Activated CD4-positive, CD25-positive, alpha-beta regulatory T cell treated with anti-CD3 and anti-CD28 coated beads, Interleukin-2, amount 50 U/mL, for 16 hours (primary cell): ENCODE results near the gene LONP1.
A peak's percentile ranks its signal among the peaks of the same experiment; 100 is the strongest.
"Not testable (repeated sequence)": the region's sequence is repeated elsewhere in the genome, so short reads cannot be mapped to it uniquely, and the experiment has no call there.

Experiments
- DNase-seq: peaks from one replicate; pipeline ENCODE4 v3.0.0-alpha.2; 2020; ENCODE audit warnings: low read depth, low spot score

LONP1 gene

DNA sequence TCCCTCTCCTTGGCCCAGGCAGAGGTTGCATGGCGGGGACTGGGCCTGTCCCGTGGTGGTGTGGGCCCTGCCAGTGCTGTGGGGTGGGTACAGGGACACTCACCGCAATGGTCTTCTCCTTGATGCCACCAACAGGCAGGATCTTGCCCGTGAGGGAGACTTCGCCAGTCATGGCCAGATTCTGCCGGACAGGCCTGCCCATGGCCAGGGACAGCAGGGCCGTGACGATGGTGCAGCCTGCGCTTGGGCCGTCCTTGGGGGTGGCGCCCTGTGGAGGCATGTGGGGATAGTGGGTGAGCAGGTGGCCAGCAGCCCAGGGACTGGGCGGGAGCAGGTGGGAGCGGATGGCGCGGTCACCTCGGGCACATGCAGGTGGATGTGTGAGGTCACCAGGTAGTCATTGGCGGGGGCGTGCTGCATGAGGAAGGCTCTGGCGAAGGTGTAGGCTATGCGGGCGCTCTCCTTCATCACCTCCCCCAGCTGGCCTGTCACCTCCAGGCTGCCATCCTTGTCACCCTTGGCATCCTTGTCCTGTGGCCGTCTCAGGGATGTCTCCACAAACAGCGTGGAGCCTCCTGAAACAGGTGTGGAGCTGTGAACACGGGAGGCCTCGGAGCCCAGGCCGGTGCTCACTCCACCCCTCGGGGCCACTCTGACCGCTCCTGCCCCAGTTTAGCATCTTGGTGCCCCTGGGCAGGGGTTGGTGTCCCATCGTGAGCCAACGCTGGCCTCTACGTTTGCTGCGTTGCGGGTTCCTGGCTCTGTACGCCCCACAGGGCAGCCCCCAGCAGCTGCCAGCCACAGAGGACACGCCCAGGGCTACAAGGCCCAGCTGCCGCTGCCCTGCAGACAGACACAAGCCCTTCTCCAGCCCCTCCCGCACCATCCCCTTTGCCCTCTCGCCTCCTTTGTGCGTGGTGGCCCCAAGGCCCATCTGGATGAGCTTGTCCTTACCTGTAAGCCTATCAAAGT is 26.5 kb downstream of the LONP1 start:
- DNase-seq, result no peak

- no peak for DNase-seq
These were observed 27.2 kb downstream of the LONP1 start for GRCh38 chr19:5692723-5693194.

DNA sequence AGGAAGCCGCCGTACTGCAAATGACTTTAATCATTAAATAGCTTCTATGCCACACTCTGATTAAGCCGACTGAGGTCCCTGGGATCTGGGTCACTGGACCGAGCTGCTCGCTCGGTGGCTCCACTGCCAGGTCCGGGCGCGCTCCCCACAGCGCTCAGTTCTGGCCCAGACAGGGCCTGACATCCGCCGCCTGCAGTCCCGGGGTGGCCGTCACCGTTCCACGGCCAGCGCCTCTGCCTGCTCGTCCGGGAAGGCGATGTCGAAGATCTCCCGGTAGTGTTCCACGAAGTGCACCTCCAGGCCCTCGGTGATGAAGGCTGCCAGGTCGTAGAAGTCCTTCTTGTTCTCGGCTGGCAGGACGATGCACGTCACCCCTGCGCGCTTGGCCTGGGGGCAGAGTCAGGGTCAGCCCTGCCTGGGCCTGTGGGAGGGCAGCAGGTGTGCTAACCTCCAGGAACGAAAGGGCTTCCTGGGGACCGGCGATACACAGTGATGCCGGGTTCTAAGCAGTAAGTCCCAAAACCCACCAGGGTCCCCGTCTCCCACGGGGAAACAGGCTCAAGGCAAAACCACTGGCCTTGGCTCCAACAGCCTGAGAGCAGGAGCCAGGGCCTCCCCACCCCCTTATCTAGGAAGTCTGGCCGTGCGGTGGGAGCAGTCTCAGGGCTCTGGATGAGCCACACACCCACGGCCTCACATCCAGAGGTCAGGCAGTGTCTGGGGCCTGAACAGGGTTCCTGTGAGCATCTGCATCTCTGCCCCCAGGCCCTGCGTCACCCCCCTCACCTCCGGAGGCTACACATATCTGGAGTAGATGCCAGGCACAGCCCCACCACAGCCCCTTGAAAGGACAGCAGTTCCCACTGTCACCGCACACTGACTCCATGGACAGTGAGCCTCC is 27.9 kb downstream of the LONP1 start:
- DNase-seq, result no peak

- peak; percentile 26 for DNase-seq
These were observed 28.8 kb downstream of the LONP1 start for GRCh38 chr19:5690955-5691821.

- peak; percentile 97 for DNase-seq
These were observed 29.6 kb downstream of the LONP1 start, which contains the start of gene RPL36 for GRCh38 chr19:5690125-5690954. TSS of gene RPL36 (plus strand) at chr19:5690295. CDS start at chr19:5690508, 213 bp downstream.

DNA sequence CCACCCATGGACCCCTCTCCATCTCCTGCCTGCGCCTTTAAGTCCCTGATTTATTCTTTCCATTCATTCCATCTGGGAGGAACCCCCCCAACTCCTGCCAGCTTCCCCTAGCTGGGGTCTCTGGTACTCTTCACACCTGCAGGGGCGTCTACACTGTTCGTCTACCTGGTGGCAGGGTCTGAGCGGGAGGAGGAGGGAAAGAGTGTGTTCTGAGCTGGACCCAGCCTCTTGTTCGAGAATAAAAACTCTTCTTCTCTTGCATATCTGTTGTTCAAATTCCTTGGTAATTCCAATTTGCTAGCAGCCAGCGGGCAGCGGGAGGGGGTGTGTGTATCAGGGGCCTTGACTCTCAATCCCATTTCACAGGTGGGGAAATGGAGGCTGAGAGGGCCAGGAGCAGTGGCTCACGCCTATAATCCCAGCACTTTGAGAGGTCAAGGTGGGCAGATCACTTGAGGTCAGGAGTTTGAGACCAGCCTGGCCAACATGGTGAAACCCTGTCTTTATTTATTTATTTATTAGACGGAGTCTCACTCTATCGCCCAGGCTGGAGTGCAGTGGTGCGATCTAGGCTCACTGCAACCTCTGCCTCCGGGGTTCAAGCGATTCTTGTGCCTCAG is 31.6 kb downstream of the LONP1 start:
- not testable (repeated sequence) for DNase-seq

DNA sequence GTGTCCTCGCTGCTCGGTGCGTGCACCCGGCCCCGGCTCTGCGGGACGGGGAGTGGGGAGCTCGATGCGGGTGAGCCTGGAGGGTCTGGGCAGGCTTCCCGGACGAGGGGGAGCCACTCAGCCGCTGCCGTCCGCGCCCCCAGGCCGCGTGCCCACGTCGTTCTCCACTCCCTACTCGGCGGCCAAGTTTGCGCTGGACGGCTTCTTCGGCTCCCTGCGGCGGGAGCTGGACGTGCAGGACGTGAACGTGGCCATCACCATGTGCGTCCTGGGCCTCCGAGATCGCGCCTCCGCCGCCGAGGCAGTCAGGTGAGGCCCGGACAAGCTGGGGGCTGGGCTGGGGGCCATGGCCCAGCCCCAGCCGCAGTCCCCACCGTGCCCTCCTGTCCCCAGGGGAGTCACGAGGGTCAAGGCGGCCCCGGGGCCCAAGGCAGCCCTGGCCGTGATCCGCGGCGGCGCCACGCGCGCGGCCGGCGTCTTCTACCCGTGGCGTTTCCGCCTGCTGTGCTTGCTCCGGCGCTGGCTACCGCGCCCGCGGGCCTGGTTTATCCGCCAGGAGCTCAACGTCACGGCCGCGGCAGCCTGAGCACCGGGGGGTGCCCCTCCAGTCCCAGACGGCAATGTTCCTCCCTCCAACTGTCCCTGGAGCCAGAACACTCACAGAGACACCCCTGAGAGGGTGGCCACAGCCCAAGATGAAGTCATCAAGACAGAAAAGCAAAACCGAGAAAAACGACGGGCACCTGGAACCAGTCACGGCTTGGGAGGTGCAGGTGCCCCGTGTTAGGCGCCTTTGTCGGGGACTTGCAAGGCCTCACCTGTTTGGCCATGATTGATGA is 32.4 kb downstream of the LONP1 start:
- no peak for DNase-seq

- peak; percentile 90 for DNase-seq
These were observed 33.1 kb downstream of the LONP1 start for GRCh38 chr19:5686647-5687359.

- no peak for DNase-seq
These were observed 33.7 kb downstream of the LONP1 start for GRCh38 chr19:5686326-5686646.

DNA sequence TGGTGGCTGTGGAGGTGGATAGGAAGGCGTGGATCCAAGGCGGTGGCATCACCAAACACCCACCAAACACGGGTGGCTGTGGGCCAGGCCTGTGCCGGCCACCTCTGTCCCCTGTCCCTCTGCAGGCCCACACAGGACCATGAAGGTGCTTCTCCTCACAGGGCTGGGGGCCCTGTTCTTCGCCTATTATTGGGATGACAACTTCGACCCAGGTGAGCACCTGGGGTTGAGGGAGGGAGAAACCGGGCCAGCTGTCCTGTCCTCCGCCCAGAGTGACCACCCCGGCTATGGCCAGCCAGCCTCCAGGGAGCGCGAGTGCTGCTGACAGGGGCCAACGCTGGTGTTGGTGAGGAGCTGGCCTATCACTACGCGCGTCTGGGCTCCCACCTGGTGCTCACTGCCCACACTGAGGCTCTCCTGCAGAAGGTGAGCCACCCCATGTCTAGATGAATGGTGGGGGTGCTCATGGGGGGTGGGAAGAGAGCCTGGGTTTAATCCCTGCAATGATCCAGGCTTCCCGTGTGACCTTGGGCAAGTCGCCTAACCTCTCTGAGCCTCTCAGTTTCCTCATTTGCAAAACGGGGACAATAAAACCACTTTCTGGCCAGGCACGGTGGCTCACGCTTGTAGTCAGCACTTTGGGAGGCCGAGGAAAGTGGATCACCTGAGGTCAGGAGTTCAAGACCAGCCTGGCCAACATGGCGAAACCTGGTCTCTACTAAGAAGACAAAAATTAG is 35.1 kb downstream of the LONP1 start:
- DNase-seq, result no peak

- DNase-seq, result no peak
These were observed 36.6 kb downstream of the LONP1 start for GRCh38 chr19:5683177-5683886.

DNA sequence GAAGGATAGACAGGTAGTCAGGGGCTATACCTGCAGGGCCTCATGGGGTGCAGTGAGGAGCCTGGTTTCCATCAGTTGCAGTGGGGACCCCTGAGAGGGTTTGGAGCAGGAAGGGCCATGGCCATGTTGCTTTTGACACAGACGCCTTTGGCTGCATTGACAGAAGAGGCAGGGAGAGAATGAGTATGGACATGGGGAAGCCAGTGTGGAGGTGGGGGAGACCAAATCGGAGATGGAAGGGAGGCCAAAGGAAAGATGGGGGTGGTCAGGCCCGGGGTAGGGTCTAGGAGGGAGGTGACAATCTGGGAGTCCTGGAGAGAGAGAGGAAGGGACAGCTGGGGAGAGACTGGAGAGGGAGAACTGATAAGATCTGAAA is 37.9 kb downstream of the LONP1 start:
- DNase-seq, result no peak

DNA sequence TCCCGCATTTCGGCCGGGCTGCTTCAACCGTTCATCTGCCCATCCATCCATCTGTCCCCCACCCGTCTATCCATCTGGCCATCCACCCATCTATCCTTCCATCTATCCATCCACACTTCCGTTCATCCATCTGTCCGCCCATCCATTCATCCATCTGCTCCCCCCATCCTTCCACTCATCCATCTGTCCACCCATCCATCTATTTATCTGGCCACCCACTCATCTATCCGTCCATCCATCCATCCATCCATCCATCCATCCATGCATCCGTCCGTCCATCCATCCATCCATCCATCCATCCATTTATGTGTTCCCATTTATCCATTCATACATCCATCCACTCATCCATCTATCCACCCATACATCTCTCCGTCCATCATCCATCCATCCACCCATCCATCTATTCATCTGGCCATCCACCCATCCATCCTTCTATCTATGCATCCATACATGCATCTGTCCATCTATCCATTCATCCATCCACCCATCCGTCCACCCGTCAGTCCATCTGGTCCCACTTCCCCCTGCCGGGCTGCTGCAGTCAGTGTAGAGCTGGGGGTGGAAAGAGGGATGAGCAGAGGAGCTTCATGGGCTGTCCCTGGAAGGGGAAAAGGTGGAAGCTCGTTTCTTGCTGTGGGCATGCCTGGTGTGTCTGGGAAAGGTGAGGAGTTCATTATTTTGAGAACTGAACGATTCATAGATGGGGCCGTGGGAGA is 38.4 kb downstream of the LONP1 start:
- no peak for DNase-seq

- DNase-seq, result peak; percentile 97
These were observed 39.2 kb downstream of the LONP1 start, which contains the start of the genes HSD11B1L and MICOS13 for GRCh38 chr19:5680437-5681368. TSS of gene HSD11B1L (plus strand) at chr19:5681027. CDS start at chr19:5684833, 3,806 bp downstream. TSS of gene MICOS13 (minus strand) at chr19:5680516. CDS start at chr19:5680486, 30 bp downstream.

- no peak for DNase-seq
These were observed 39.9 kb downstream of the LONP1 start for GRCh38 chr19:5680084-5680436.
